ENCODE measurements around the gene METRNL.

The METRNL gene

GRCh38 chr17:83079766-83080578 lies 563 bp downstream of the METRNL start:
- TF ChIP-seq CTCF (IDR thresholded peaks at IDR 0.05; ENCODE audit: insufficient read depth, missing control alignments): no peak
- DNase-seq (ENCODE audit: insufficient read length, low spot score): no peak
- FAIRE-seq: no peak

- no peak for FAIRE-seq
- no peak for DNase-seq (ENCODE audit: insufficient read length, low spot score)
- no peak for TF ChIP-seq CTCF (IDR thresholded peaks at IDR 0.05; ENCODE audit: insufficient read depth, missing control alignments)
These were observed 1.1 kb downstream of the METRNL start for GRCh38 chr17:83080579-83080857.

- no peak for TF ChIP-seq CTCF (IDR thresholded peaks at IDR 0.05; ENCODE audit: insufficient read depth, missing control alignments)
- FAIRE-seq (no peak), DNase-seq (ENCODE audit: insufficient read length, low spot score) (no peak)
These were observed 1.7 kb downstream of the METRNL start for GRCh38 chr17:83080858-83081683.

GRCh38 chr17:83081684-83082201 lies 2.3 kb downstream of the METRNL start:
- FAIRE-seq (no peak), DNase-seq (ENCODE audit: insufficient read length, low spot score) (no peak)

GRCh38 chr17:83082424-83082823 lies 3.0 kb downstream of the METRNL start:
- FAIRE-seq: no peak
- TF ChIP-seq CTCF (IDR thresholded peaks at IDR 0.05; ENCODE audit: insufficient read depth, missing control alignments): no peak
- no peak for DNase-seq (ENCODE audit: insufficient read length, low spot score)

More at GRCh38 chr17:83081684-83082201, 2.3 kb downstream of the METRNL start:
- no peak for TF ChIP-seq CTCF (IDR thresholded peaks at IDR 0.05; ENCODE audit: insufficient read depth, missing control alignments)

GRCh38 chr17:83082909-83083367 lies 3.5 kb downstream of the METRNL start:
- no peak for DNase-seq (ENCODE audit: insufficient read length, low spot score)
- no peak for TF ChIP-seq CTCF (IDR thresholded peaks at IDR 0.05; ENCODE audit: insufficient read depth, missing control alignments)
- no peak for FAIRE-seq

All from D721Med (cell line).